Lower leg skin (tissue), 4 donors: ENCODE results near the gene UST. TPM values are rescaled to one million over a fixed set of nuclear protein-coding genes. Genes with fewer than 3 reads are reported as not detected.

ENCODE experiments used
- DNase-seq, 2 donors: peaks; one replicate each; pipeline ENCODE4 v3.0.0-alpha.2; 2019; ENCODE audit warnings: low spot score in 2 of 2
- H3K4me3 ChIP-seq: fragments of 200-600 bp; sonication (generic); 2 replicates; pipeline ENCODE4 v1.5.1; 2017; ENCODE audit warnings: mild to moderate bottlenecking, low read depth; ENCODE audit not compliant: poor library complexity, severe bottlenecking
- CTCF ChIP-seq, 3 donors: fragments of 450-650 bp; IDR thresholded peaks; one replicate each; pipeline ENCODE4 v1.5.1; 2016; ENCODE audit warnings: antibody characterized with exemption in 3 of 3, mild to moderate bottlenecking in 3 of 3, moderate library complexity in 2 of 3
- POLR2A ChIP-seq, 2 donors: fragments of 450-650 bp; IDR thresholded peaks; one replicate each; pipeline ENCODE4 v1.6.1; 2016 to 2017; ENCODE audit warnings: antibody characterized with exemption in 2 of 2, mild to moderate bottlenecking in 1 of 2, moderate library complexity in 1 of 2
- WGBS, 2 donors: methylation state at CpG; one replicate each; pipeline ENCODE4 v1.1.5; 2018; 5-methylcytosine and 5-hydroxymethylcytosine counted together
- intact Hi-C: fragments of 100-400 bp; cut with DNase I; formaldehyde crosslinking; loops from one replicate; pipeline ENCODE4 v1.15.0; 2023; ENCODE audit warnings: low total_unique reads
- total RNA-seq, 4 donors: library from RNA; depleted of rRNA; stranded (reverse); fragments of >200 nt; gene quantifications; one replicate each; pipeline ENCODE4 v1.1.0, GENCODE V29; 2016

Gene UST
- total RNA-seq, 4 donors from 2014 or later = 12.2 to 21.7 (median 17.7) TPM

DNA sequence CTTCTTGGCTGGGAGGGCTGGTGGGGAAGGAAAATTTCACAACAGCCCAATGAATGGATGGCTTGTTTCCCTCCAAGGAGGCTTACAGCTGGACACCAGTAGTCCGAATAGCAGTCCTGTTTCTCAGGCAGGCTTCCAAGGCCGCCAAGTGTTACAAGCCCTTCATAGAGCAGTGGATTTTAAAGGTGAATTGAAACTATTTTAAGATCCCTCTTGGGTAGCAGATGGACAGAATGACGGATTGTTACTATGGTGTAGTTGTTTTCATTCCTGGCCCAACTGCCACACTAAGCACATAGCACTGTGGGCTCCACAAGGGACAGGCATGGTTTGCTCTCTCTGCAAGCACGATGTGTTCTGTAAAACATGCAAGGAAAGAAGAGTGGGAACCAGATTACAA lies 367.3 kb downstream of the UST start:
- TF ChIP-seq POLR2A (IDR thresholded peaks at IDR 0.05) (no peak), CTCF (IDR thresholded peaks at IDR 0.05) (no peak)
- intact Hi-C loops = no loop called here
- H3K4me3 ChIP-seq = no peak overlapping the region
- DNase-seq = no peak
- 83 to 89% methylated on average over 4 of the region's 4 CpGs for WGBS, 2 donors

- H3K4me3 ChIP-seq = no peak overlapping the region
- TF ChIP-seq CTCF (IDR thresholded peaks at IDR 0.05) = no peak
- TF ChIP-seq POLR2A (IDR thresholded peaks at IDR 0.05) = no peak
- no peak for DNase-seq
Observed at GRCh38 chr6:149118737-149119653, 372.2 kb downstream of the UST start.

DNA sequence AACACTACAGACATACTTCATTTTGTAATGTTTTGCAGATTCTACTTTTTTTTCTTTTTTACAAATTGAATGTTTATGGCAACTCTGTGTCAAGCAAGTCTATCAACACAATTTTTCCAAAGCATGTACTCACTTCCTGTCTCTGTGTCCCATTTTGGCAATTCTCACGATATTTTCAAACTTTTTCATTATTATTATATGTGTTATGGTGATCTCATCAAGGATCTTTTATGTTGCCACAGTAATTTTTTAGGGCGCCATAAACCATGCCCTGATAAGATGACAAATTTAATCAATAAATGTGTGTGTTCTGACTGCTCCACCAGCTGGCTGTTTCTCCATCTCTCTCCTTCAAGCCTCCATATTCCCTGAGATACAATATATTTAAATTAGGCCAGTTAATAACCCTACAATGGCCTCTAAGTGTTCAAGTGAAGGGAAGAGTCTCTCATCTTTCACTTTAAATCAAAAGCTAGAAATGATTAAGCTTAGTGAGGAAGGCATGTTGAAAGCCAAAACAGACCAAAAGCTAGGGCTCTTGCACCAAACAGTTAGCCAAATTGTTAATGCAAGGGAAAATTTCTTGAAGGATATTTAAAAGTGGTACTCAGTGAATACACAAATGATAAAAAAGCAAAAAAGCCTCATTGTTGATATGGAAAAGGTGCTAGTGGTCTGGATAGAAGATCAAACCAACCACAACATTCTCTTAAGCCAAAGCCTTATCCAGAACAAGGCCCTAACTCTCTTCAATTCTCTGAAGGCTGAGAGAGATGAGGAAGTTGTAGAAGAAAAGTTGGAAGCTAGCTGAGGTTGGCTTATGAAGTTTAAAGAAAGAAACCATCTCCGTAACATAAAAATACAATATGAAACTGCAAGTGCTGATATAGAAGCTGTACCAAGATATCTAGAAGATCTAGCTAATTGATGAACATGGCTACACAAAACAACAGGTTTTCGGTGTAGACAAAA lies 376.3 kb downstream of the UST start:
- no peak for DNase-seq
- intact Hi-C loops = no loop called here
- 62 to 64% methylated on average over 4 of the region's 4 CpGs for WGBS, 2 donors
- no peak overlapping the region for H3K4me3 ChIP-seq
- TF ChIP-seq POLR2A (IDR thresholded peaks at IDR 0.05) (no peak), CTCF (IDR thresholded peaks at IDR 0.05) (no peak)

More at GRCh38 chr6:149118737-149119653, 372.2 kb downstream of the UST start:
- 85 to 88% methylated on average over 3 of the region's 3 CpGs for WGBS, 2 donors
- intact Hi-C loops = no loop called here

DNA sequence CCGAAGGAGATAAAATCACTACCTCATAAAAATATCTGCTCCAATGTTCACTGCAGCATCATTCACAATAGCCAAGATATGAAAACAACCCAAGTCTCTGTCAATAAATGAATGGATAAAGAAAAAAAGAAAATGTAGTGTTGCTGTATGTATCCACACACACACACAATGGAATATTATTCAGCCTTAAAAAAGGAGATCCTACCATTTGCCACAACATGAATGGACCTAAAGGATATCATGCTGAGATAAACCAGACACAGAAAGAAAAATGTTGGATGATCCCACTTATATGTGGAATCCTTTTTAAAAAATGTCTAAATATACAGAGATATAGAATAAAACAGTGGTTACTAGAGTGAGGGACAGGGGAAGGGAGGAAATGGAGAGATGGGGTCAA lies 378.5 kb downstream of the UST start:
- 94 to 95% methylated on average over 1 of the region's 1 CpG for WGBS, 2 donors
- TF ChIP-seq POLR2A (IDR thresholded peaks at IDR 0.05) = no peak
- TF ChIP-seq CTCF (IDR thresholded peaks at IDR 0.05) = no peak
- DNase-seq = no peak
- H3K4me3 ChIP-seq = no peak overlapping the region
- intact Hi-C loops = no loop called here
